A673 (cell line): Measurements from ENCODE around the gene CDYL. TPM values are rescaled to one million over a fixed set of nuclear protein-coding genes. Genes with fewer than 3 reads are reported as not detected.

ENCODE experiments used
- BruUV-seq: library from RNA; stranded (reverse); fragments of 400-500 nt; replicated peaks from 2 replicates; lab custom pipeline; 2021; lab: Mats Ljungman, UMichigan
- CTCF ChIA-PET: fragments of 300-600 bp; sonication (Branson Sonifier 250); formaldehyde crosslinking; loops from one replicate; lab custom pipeline; 2022; ENCODE audit warnings: antibody characterized with exemption; lab: Charles Lee
- POLR2A ChIA-PET: fragments of 300-600 bp; sonication (Branson Sonifier 250); formaldehyde crosslinking; loops from one replicate; lab custom pipeline; 2022; ENCODE audit warnings: antibody characterized with exemption; ENCODE audit not compliant: low non-redundant PET; lab: Charles Lee
- DNase-seq: peaks from one replicate; pipeline ENCODE4 v3.0.0-alpha.2; 2015; ENCODE audit warnings: low spot score
- H3K27ac ChIP-seq: fragments of 200-600 bp; sonication (generic); 2 replicates; pipeline ENCODE4 v1.5.1; 2016; ENCODE audit warnings: mixed run types, low read depth, mild to moderate bottlenecking, mixed read lengths, antibody characterized with exemption, low read length; ENCODE audit not compliant: poor library complexity, severe bottlenecking
- H3K27me3 ChIP-seq: fragments of 200-600 bp; sonication (generic); replicated peaks from 2 replicates; pipeline ENCODE4 v1.6.1; 2017; ENCODE audit warnings: mixed run types, low read depth, mild to moderate bottlenecking, mixed read lengths, antibody characterized with exemption, low read length; ENCODE audit not compliant: insufficient read depth, poor library complexity
- H3K36me3 ChIP-seq: fragments of 200-600 bp; sonication (generic); 2 replicates; pipeline ENCODE4 v1.6.1; 2016; ENCODE audit warnings: mixed run types, mild to moderate bottlenecking, mixed read lengths, antibody characterized with exemption, low read length; ENCODE audit not compliant: insufficient read depth, poor library complexity, severe bottlenecking
- H3K4me1 ChIP-seq: fragments of 200-600 bp; sonication (generic); 2 replicates; pipeline ENCODE4 v1.6.1; 2017; ENCODE audit warnings: mixed run types, mild to moderate bottlenecking, mixed read lengths, antibody characterized with exemption, low read length; ENCODE audit not compliant: insufficient read depth, poor library complexity, severe bottlenecking
- H3K4me3 ChIP-seq: fragments of 200-600 bp; sonication (generic); 2 replicates; pipeline ENCODE4 v1.5.1; 2016; ENCODE audit warnings: low read depth, mixed run types, mild to moderate bottlenecking, mixed read lengths, low read length; ENCODE audit not compliant: poor library complexity, severe bottlenecking
- H3K9me3 ChIP-seq: fragments of 200-600 bp; sonication (generic); 2 replicates; pipeline ENCODE4 v1.6.1; 2016; ENCODE audit warnings: mixed run types, low read depth, mild to moderate bottlenecking, mixed read lengths, antibody characterized with exemption, low read length; ENCODE audit not compliant: poor library complexity, severe bottlenecking
- CTCF ChIP-seq: fragments of 300-800, 200-600 bp; sonication (generic); conservative IDR thresholded peaks from 2 replicates; pipeline ENCODE4 v1.5.1; 2017; ENCODE audit warnings: low read depth, mild to moderate bottlenecking, antibody characterized with exemption, low read length, moderate library complexity, mixed read lengths
- EZH2 ChIP-seq: fragments of 200-600 bp; sonication (generic); IDR thresholded peaks from 2 replicates; pipeline ENCODE4 v1.6.1; 2017; ENCODE audit warnings: borderline replicate concordance, low read depth, mild to moderate bottlenecking, mixed read lengths, antibody characterized with exemption, low read length; ENCODE audit not compliant: poor library complexity, severe bottlenecking
- intact Hi-C: fragments of 100-400 bp; cut with micrococcal nuclease; formaldehyde crosslinking; loops from one replicate; pipeline ENCODE4 v1.10.0; 2022; ENCODE audit not compliant: unreplicated experiment
- total RNA-seq: library from RNA; stranded (reverse); gene quantifications from 2 replicates; pipeline ENCODE4 v1.2.3, GENCODE V29; 2021

The CDYL gene
- total RNA-seq, 1 experiment from 2014 or later = 57.6 TPM

GRCh38 chr6:4780360-4780812 lies 4.2 kb downstream of the CDYL start:
- no peaks in the 10 kb centered on the region for H3K36me3 ChIP-seq
- no peak overlapping the region for H3K27ac ChIP-seq
- H3K4me3 ChIP-seq = no peak overlapping the region
- peaks cover 12% of the 10 kb centered on the region for H3K4me1 ChIP-seq
- H3K27me3 ChIP-seq = no peaks in the 10 kb centered on the region
- peaks cover 11% of the 10 kb centered on the region for H3K9me3 ChIP-seq
- no peak for TF ChIP-seq EZH2
- no peak for TF ChIP-seq CTCF
- intact Hi-C loops = no loop called here
- ChIA-PET CTCF (no interaction called here), POLR2A (no interaction called here)
- peak; percentile 22 for DNase-seq
- no TSS peak for BruUV-seq

GRCh38 chr6:4781426-4781825 lies 5.2 kb downstream of the CDYL start:
- BruUV-seq = no TSS peak
- intact Hi-C loops = no loop called here
- no peak for DNase-seq
- Histone ChIP-seq H3K27me3 (no peaks in the 10 kb centered on the region), H3K9me3 (peaks cover 11% of the 10 kb centered on the region), H3K36me3 (no peaks in the 10 kb centered on the region), H3K4me3 (no peak overlapping the region), H3K4me1 (peaks cover 17% of the 10 kb centered on the region), H3K27ac (no peak overlapping the region)
- TF ChIP-seq CTCF (no peak), EZH2 (no peak)
- ChIA-PET CTCF (no interaction called here), POLR2A (no interaction called here)

GRCh38 chr6:4781967-4782575 lies 5.9 kb downstream of the CDYL start:
- POLR2A ChIA-PET = no interaction called here
- BruUV-seq = no TSS peak
- no peak for TF ChIP-seq EZH2
- TF ChIP-seq CTCF = no peak
- peaks cover 11% of the 10 kb centered on the region for H3K9me3 ChIP-seq
- H3K27me3 ChIP-seq = no peaks in the 10 kb centered on the region
- DNase-seq = no peak
- H3K4me3 ChIP-seq = no peak overlapping the region
- H3K4me1 ChIP-seq = peaks cover 18% of the 10 kb centered on the region
- no peak overlapping the region for H3K27ac ChIP-seq
- H3K36me3 ChIP-seq = no peaks in the 10 kb centered on the region
- CTCF ChIA-PET = no interaction called here
- intact Hi-C loops = no loop called here
